IMR-90 (cell line): Measurements from ENCODE around the gene TM4SF20. TPM values are rescaled to one million over a fixed set of nuclear protein-coding genes. Genes with fewer than 3 reads are reported as not detected.

ENCODE experiments used
- ATAC-seq: fragments of 200-7000 bp; cut with Tn5 transposase; 2 replicates; pipeline ENCODE4 v1.9.1; 2020; ENCODE audit warnings: low read depth, mild to moderate bottlenecking, moderate library complexity
- BruUV-seq: library from RNA; stranded (reverse); fragments of 400-500 nt; replicated peaks from 2 replicates; lab custom pipeline; 2021; lab: Mats Ljungman, UMichigan
- CTCF ChIA-PET: fragments of 300-600 bp; formaldehyde crosslinking; extraction: SDS; loops from one replicate; lab custom pipeline; 2021; ENCODE audit warnings: antibody characterized with exemption; lab: Yijun Ruan, JAX
- POLR2A ChIA-PET: fragments of 300-600 bp; sonication (Branson Sonifier 250); formaldehyde crosslinking; loops from one replicate; lab custom pipeline; 2022; ENCODE audit warnings: antibody characterized with exemption; ENCODE audit not compliant: unreplicated experiment; lab: Charles Lee
- DNase-seq: peaks from one replicate; pipeline ENCODE4 v3.0.0; 2013
- H2AFZ ChIP-seq: replicated peaks from 2 replicates; pipeline ENCODE3; 2013; ENCODE audit warnings: low read length, mild to moderate bottlenecking; ENCODE audit not compliant: poor library complexity
- H2AK5ac ChIP-seq: 2 replicates; pipeline ENCODE4 v1.6.1; 2013; ENCODE audit warnings: low read depth, low read length, inconsistent platforms
- H2AK9ac ChIP-seq: replicated peaks from 2 replicates; pipeline ENCODE3; 2013; ENCODE audit warnings: mild to moderate bottlenecking, low read depth, low read length, moderate library complexity; ENCODE audit not compliant: poor library complexity
- H2BK120ac ChIP-seq: 2 replicates; pipeline ENCODE4 v1.6.1; 2013; ENCODE audit warnings: low read depth, low read length, inconsistent platforms
- H2BK15ac ChIP-seq: 3 replicates; pipeline ENCODE4 v1.6.1; 2013; ENCODE audit warnings: low read depth, low read length, inconsistent platforms
- H2BK20ac ChIP-seq: 2 replicates; pipeline ENCODE4 v1.6.1; 2013; ENCODE audit warnings: low read depth, mild to moderate bottlenecking, inconsistent platforms, low read length, moderate library complexity
- H2BK5ac ChIP-seq: 2 replicates; pipeline ENCODE4 v1.6.1; 2013; ENCODE audit warnings: mild to moderate bottlenecking, low read depth, low read length, inconsistent platforms; ENCODE audit not compliant: poor library complexity, severe bottlenecking
- H3K14ac ChIP-seq: replicated peaks from 2 replicates; pipeline ENCODE4 v1.6.1; 2013; ENCODE audit warnings: low read depth, low read length, inconsistent platforms
- H3K18ac ChIP-seq: 2 replicates; pipeline ENCODE4 v1.6.1; 2013; ENCODE audit warnings: low read depth, low read length, control low read depth
- H3K23ac ChIP-seq: 2 replicates; pipeline ENCODE4 v1.6.1; 2013; ENCODE audit warnings: low read depth, low read length, inconsistent platforms
- H3K27ac ChIP-seq: 2 replicates; pipeline ENCODE4 v1.5.1; 2013; ENCODE audit warnings: mild to moderate bottlenecking, control low read depth, low read length; ENCODE audit not compliant: insufficient read depth
- H3K27me3 ChIP-seq: 2 replicates; pipeline ENCODE4 v1.6.1; 2013; ENCODE audit warnings: low read length; ENCODE audit not compliant: control insufficient read depth, insufficient read depth
- H3K36me3 ChIP-seq: 2 replicates; pipeline ENCODE4 v1.6.1; 2013; ENCODE audit warnings: low read length, mixed read lengths; ENCODE audit not compliant: control insufficient read depth, insufficient read depth
- H3K4ac ChIP-seq: 2 replicates; pipeline ENCODE4 v1.6.1; 2013; ENCODE audit warnings: low read depth, low read length, inconsistent platforms
- H3K4me1 ChIP-seq: 2 replicates; pipeline ENCODE4 v1.6.1; 2013; ENCODE audit warnings: low read length, mixed read lengths; ENCODE audit not compliant: control insufficient read depth, insufficient read depth
- H3K4me2 ChIP-seq: 2 replicates; pipeline ENCODE4 v1.6.1; 2013; ENCODE audit warnings: low read depth, mild to moderate bottlenecking, control low read depth, low read length, moderate library complexity
- H3K4me3 ChIP-seq: 2 replicates; pipeline ENCODE4 v1.5.1; 2013; ENCODE audit warnings: low read depth, mild to moderate bottlenecking, control low read depth, low read length, moderate library complexity; ENCODE audit not compliant: insufficient read depth
- H3K56ac ChIP-seq: 2 replicates; pipeline ENCODE4 v1.6.1; 2013; ENCODE audit warnings: low read length, inconsistent platforms; ENCODE audit not compliant: insufficient read depth; ENCODE audit errors: extremely low read depth
- H3K79me1 ChIP-seq, 2 experiments: 2 replicates each; pipeline ENCODE4 v1.6.1; 2013; ENCODE audit warnings: low read length in 2 of 2, inconsistent platforms in 1 of 2, low read depth in 1 of 2
- H3K9ac ChIP-seq: 2 replicates; pipeline ENCODE4 v1.6.1; 2013; ENCODE audit warnings: low read depth, low read length, control low read depth
- H3K9me1 ChIP-seq: 2 replicates; pipeline ENCODE4 v1.6.1; 2013; ENCODE audit warnings: low read length, inconsistent platforms; ENCODE audit not compliant: insufficient read depth
- H3K9me3 ChIP-seq: 2 replicates; pipeline ENCODE4 v1.6.1; 2013; ENCODE audit warnings: low read length; ENCODE audit not compliant: control insufficient read depth, insufficient read depth
- H4K20me1 ChIP-seq: 2 replicates; pipeline ENCODE4 v1.6.1; 2013; ENCODE audit warnings: low read length, inconsistent platforms; ENCODE audit not compliant: insufficient read depth
- H4K5ac ChIP-seq: 2 replicates; pipeline ENCODE4 v1.6.1; 2013; ENCODE audit warnings: mild to moderate bottlenecking, low read depth, low read length, control low read depth
- H4K8ac ChIP-seq, 2 experiments: 2 replicates each; pipeline ENCODE4 v1.6.1; 2013; ENCODE audit warnings: low read depth in 2 of 2, low read length in 2 of 2, control low read depth in 1 of 2, inconsistent platforms in 1 of 2
- H4K91ac ChIP-seq: 2 replicates; pipeline ENCODE4 v1.6.1; 2013; ENCODE audit warnings: low read depth, low read length, inconsistent platforms; ENCODE audit not compliant: insufficient read depth
- SMC3 ChIP-seq: fragments of 150-350 bp; IDR thresholded peaks from 2 replicates; pipeline ENCODE4 v1.6.1; 2016; ENCODE audit warnings: low read depth, mild to moderate bottlenecking, antibody characterized with exemption, low read length, moderate library complexity
- WGBS, 2 experiments: methylation state at CpG; one replicate each; pipeline versions ENCODE4 v1.1.5 to v1.1.7; 2013; ENCODE audit warnings: missing lambda C conversion rate in 2 of 2; ENCODE audit not compliant: insufficient read length in 1 of 2; ENCODE audit errors: extremely low coverage in 2 of 2; 5-methylcytosine and 5-hydroxymethylcytosine counted together
- dilution Hi-C: fragments of 300-500 bp; cut with HindIII; formaldehyde crosslinking; loops from one replicate; pipeline ENCODE4 v1.14.3; 2018; ENCODE audit warnings: low sequenced_read_pairs; ENCODE audit not compliant: unreplicated experiment
- in situ Hi-C: fragments of 300-500 bp; cut with MboI; formaldehyde crosslinking; loops from 3 replicates; pipeline ENCODE4 v1.14.3; 2019; ENCODE audit warnings: low sequenced_read_pairs, inconsistent platforms, mixed read lengths
- intact Hi-C: fragments of 100-400 bp; cut with micrococcal nuclease; formaldehyde crosslinking; loops from 2 replicates; pipeline ENCODE4 v1.10.0; 2022
- polyA plus RNA-seq, 3 experiments: library from polyadenylated mRNA; depleted of rRNA; stranded (reverse); fragments of >200 nt; gene quantifications; 2 replicates each; pipeline ENCODE4 v1.2.3, GENCODE V29; 2012; ENCODE audit warnings: low replicate concordance in 1 of 3
- total RNA-seq: library from RNA; depleted of rRNA; stranded (reverse); fragments of >200 nt; gene quantifications from 2 replicates; pipeline ENCODE4 v1.2.3, GENCODE V29; 2012

Gene TM4SF20
- total and polyA plus RNA-seq, 2 of the 4 experiments (the other 2 are of a cell fraction), result under 0.01 to 0.03 TPM

GRCh38 chr2:227420087-227421052 lies 41.3 kb upstream of the TM4SF20 start:
- ATAC-seq, result no peak
- Histone ChIP-seq H3K14ac (no peak overlapping the region), H3K27ac (no peak overlapping the region), H2BK20ac (no peak overlapping the region), H3K79me1 (no peaks in the 10 kb centered on the region), H3K56ac (no peak overlapping the region), H2BK5ac (no peak overlapping the region), H3K4me3 (no peak overlapping the region), H3K4ac (no peak overlapping the region), H3K36me3 (no peaks in the 10 kb centered on the region), H4K91ac (no peak overlapping the region), H3K4me2 (no peak overlapping the region), H3K18ac (no peak overlapping the region), H4K5ac (no peak overlapping the region), H3K9ac (no peak overlapping the region), H3K4me1 (peaks cover 1% of the 10 kb centered on the region), H3K9me1 (no peaks in the 10 kb centered on the region), H4K8ac (no peak overlapping the region), H2AK9ac (no peak overlapping the region), H2BK120ac (no peak overlapping the region), H4K20me1 (no peaks in the 10 kb centered on the region), H3K23ac (no peak overlapping the region), H2AFZ (no peak overlapping the region), H3K27me3 (no peaks in the 10 kb centered on the region), H3K9me3 (no peaks in the 10 kb centered on the region), H2AK5ac (no peak overlapping the region), H2BK15ac (no peak overlapping the region)
- WGBS, 2 experiments, result 100% methylated on average over 1 of the region's 15 CpGs; no CpG with 5 or more reads in 1 of the 2 experiments
- BruUV-seq, result no TSS peak
- POLR2A ChIA-PET, result interaction anchor here (0.7 kb wide), 1 partner anchor 25 kb away, joined by 3 read pairs; no protein-coding TSS in a partner anchor
- in situ Hi-C loops (no loop called here), intact Hi-C loops (no loop called here), dilution Hi-C loops (no loop called here)
- CTCF ChIA-PET, result interaction anchor here (0.6 to 0.7 kb wide), 2 partner anchors 14 to 336 kb away, joined by 3 to 4 read pairs; no protein-coding TSS in a partner anchor
- no peak for TF ChIP-seq SMC3
- no peak for DNase-seq
